Neural crest cell (in vitro differentiated cells): Measurements from ENCODE around the gene FCGBP. TPM values are rescaled to one million over a fixed set of nuclear protein-coding genes. Genes with fewer than 3 reads are reported as not detected.

Experiments
- DNase-seq: peaks from one replicate; pipeline ENCODE4 v3.0.0; 2021; ENCODE audit warnings: low read depth, mixed read lengths, low spot score
- H3K27ac Mint-ChIP-seq: one replicate; pipeline ENCODE4 v1.8.0; 2021; ENCODE audit warnings: mild to moderate bottlenecking, mixed read lengths; ENCODE audit not compliant: unreplicated experiment
- H3K27me3 Mint-ChIP-seq: 2 replicates; pipeline ENCODE4 v1.8.0; 2021; ENCODE audit warnings: low read depth, mild to moderate bottlenecking, mixed read lengths
- H3K36me3 Mint-ChIP-seq: 2 replicates; pipeline ENCODE4 v1.8.0; 2021; ENCODE audit warnings: low read depth, mild to moderate bottlenecking, mixed read lengths
- H3K4me1 Mint-ChIP-seq: 2 replicates; pipeline ENCODE4 v1.8.0; 2021; ENCODE audit warnings: mixed read lengths
- H3K4me3 Mint-ChIP-seq: one replicate; pipeline ENCODE4 v1.8.0; 2021; ENCODE audit warnings: mild to moderate bottlenecking, mixed read lengths
- H3K9me3 Mint-ChIP-seq: 2 replicates; pipeline ENCODE4 v1.8.0; 2021; ENCODE audit warnings: mixed read lengths
- CTCF ChIP-seq: fragments of 200-600 bp; sonication (generic); conservative IDR thresholded peaks from 2 replicates; pipeline ENCODE4 v1.5.0; 2021; ENCODE audit warnings: antibody characterized with exemption, mild to moderate bottlenecking
- total RNA-seq: library from RNA; stranded (reverse); gene quantifications from 2 replicates; pipeline ENCODE4 v1.2.1, GENCODE V29; 2021

FCGBP gene
- total RNA-seq, 1 donor from 2014 or later: 1.0 TPM

- Mint-ChIP-seq H3K27me3 (no peaks in the 10 kb centered on the region), H3K27ac (peak within 1 kb of the TSS; percentile 99), H3K9me3 (no peaks in the 10 kb centered on the region), H3K36me3 (peaks cover 24% of the 10 kb centered on the region), H3K4me3 (peak within 1 kb of the TSS; percentile 99), H3K4me1 (peaks cover 31% of the 10 kb centered on the region)
- peak; percentile 95 for DNase-seq
- TF ChIP-seq CTCF: peak; percentile 76
Measured at GRCh38 chr19:39970675-39971379, 36.4 kb upstream of the FCGBP start, which contains the start of gene PSMC4. PSMC4 (plus strand) TSS chr19:39971165; CDS start chr19:39971203, 38 bp downstream.

GRCh38 chr19:39970425-39970674 lies 35.9 kb upstream of the FCGBP start:
- Mint-ChIP-seq H3K4me3 (peak overlapping the region; percentile 99), H3K27me3 (no peaks in the 10 kb centered on the region), H3K4me1 (peaks cover 31% of the 10 kb centered on the region), H3K27ac (peak overlapping the region; percentile 98), H3K36me3 (peaks cover 20% of the 10 kb centered on the region), H3K9me3 (no peaks in the 10 kb centered on the region)
- DNase-seq: no peak
- TF ChIP-seq CTCF: no peak

GRCh38 chr19:39969681-39970424 lies 35.4 kb upstream of the FCGBP start:
- Mint-ChIP-seq H3K4me3 (peak overlapping the region; percentile 99), H3K36me3 (peaks cover 17% of the 10 kb centered on the region), H3K4me1 (peaks cover 31% of the 10 kb centered on the region), H3K9me3 (no peaks in the 10 kb centered on the region), H3K27me3 (no peaks in the 10 kb centered on the region), H3K27ac (peak overlapping the region; percentile 98)
- DNase-seq: no peak
- TF ChIP-seq CTCF: no peak

- Mint-ChIP-seq H3K4me1 (peaks cover 31% of the 10 kb centered on the region), H3K36me3 (peaks cover 13% of the 10 kb centered on the region), H3K9me3 (no peaks in the 10 kb centered on the region), H3K27me3 (no peaks in the 10 kb centered on the region), H3K4me3 (peak overlapping the region; percentile 99), H3K27ac (peak overlapping the region; percentile 24)
- DNase-seq: no peak
- no peak for TF ChIP-seq CTCF
Measured at GRCh38 chr19:39969266-39969665, 34.8 kb upstream of the FCGBP start.

- no peak for DNase-seq
- H3K4me3 Mint-ChIP-seq: peak overlapping the region; percentile 99
- H3K9me3 Mint-ChIP-seq: no peaks in the 10 kb centered on the region
- TF ChIP-seq CTCF: no peak
- peaks cover 11% of the 10 kb centered on the region for H3K36me3 Mint-ChIP-seq
- H3K4me1 Mint-ChIP-seq: peaks cover 31% of the 10 kb centered on the region
- no peak overlapping the region for H3K27ac Mint-ChIP-seq
- H3K27me3 Mint-ChIP-seq: no peaks in the 10 kb centered on the region
Measured at GRCh38 chr19:39968789-39969188, 34.4 kb upstream of the FCGBP start.
